ENCODE results near the gene KAZN. TPM values are rescaled to one million over a fixed set of nuclear protein-coding genes. Genes with fewer than 3 reads are reported as not detected.

KAZN gene
- total and polyA plus RNA-seq, 2 of the 8 experiments (the other 6 are each of a cell fraction or from before 2014, with no cell fraction given), result 3.7 to 11.8 TPM

GRCh38 chr1:15062479-15063099 lies 464.1 kb downstream of the KAZN start:
- Histone ChIP-seq H4K91ac (replicated peaks; ENCODE audit: insufficient read length, low read length) (no peak overlapping the region), H3K4me2 (ENCODE audit: insufficient read depth in 1 of 2, low read depth in 2 of 2, low read length in 2 of 2) (no peak overlapping the region), H3K79me1 (ENCODE audit: low read depth, low read length) (no peaks in the 10 kb centered on the region), H3K4ac (replicated peaks; ENCODE audit: insufficient read length, low read depth, low read length) (no peak overlapping the region), H3K9ac (replicated peaks in 1 of 4; ENCODE audit: extremely low read depth in 1 of 4, low read depth in 3 of 4, low read length in 3 of 4) (no peak overlapping the region), H4K5ac (ENCODE audit: insufficient read length, low read depth, low read length) (no peak overlapping the region), H3K14ac (ENCODE audit: insufficient read length) (no peak overlapping the region), H3K4me3 (ENCODE audit: extremely low read depth in 1 of 4, insufficient read depth in 2 of 4, low read depth in 3 of 4, low read length in 4 of 4) (no peak overlapping the region), H2BK20ac (ENCODE audit: low read length) (no peak overlapping the region), H3K36me3 (ENCODE audit: control insufficient read depth in 2 of 4, insufficient read depth in 4 of 4, low read length in 3 of 4) (no peaks in the 10 kb centered on the region; a peak in 1 of 8 replicates), H3K18ac (ENCODE audit: extremely low read depth, low read length) (no peak overlapping the region), H2BK120ac (replicated peaks; ENCODE audit: low read depth, low read length) (no peak overlapping the region), H3K4me1 (replicated peaks in 1 of 4; ENCODE audit: control insufficient read depth in 3 of 4, insufficient read depth in 4 of 4, low read length in 3 of 4) (no peaks in the 10 kb centered on the region; a peak in 1 of 7 replicates), H3K27me3 (replicated peaks in 1 of 4; ENCODE audit: control insufficient read depth in 3 of 4, extremely low read depth in 1 of 4, insufficient read depth in 3 of 4, low read length in 3 of 4) (no peaks in the 10 kb centered on the region), H4K8ac (ENCODE audit: extremely low read depth, insufficient read depth, low read length) (no peak overlapping the region), H2BK15ac (ENCODE audit: low read length) (no peak overlapping the region), H3K23me2 (ENCODE audit: low read depth, low read length) (no peaks in the 10 kb centered on the region), H2BK5ac (ENCODE audit: low read depth, low read length) (no peak overlapping the region), H3K23ac (ENCODE audit: insufficient read length) (no peak overlapping the region), H3K56ac (replicated peaks; ENCODE audit: insufficient read length, low read depth, low read length) (no peak overlapping the region), H3K79me2 (ENCODE audit: control insufficient read depth in 1 of 2, insufficient read depth in 2 of 2, low read length in 2 of 2) (no peaks in the 10 kb centered on the region), H3K27ac (ENCODE audit: low read depth, low read length) (no peak overlapping the region), H2AK5ac (ENCODE audit: low read depth, low read length) (no peak overlapping the region), H2AFZ (ENCODE audit: low read length) (no peak overlapping the region), H3K9me3 (ENCODE audit: insufficient read depth in 2 of 2, low read depth in 1 of 2, low read length in 1 of 2) (peaks cover 2 to 4% of the 10 kb centered on the region in 2 experiments; a peak in 1 of 4 replicates), H2BK12ac (ENCODE audit: low read depth, low read length) (no peak overlapping the region), H4K20me1 (replicated peaks in 1 of 2; ENCODE audit: control insufficient read depth in 1 of 2, insufficient read depth in 2 of 2, low read length in 2 of 2) (peaks cover 0 to 1% of the 10 kb centered on the region in 2 experiments)
- FAIRE-seq (peak; percentile 86), DNase-seq (ENCODE audit: low read depth in 1 of 2, low spot score in 2 of 2) (peak in 1 of 2 experiments; percentile 71)
- CTCF ChIA-PET (ENCODE audit: partially characterized antibody), result interaction anchor here (0.6 to 8.7 kb wide), 32 partner anchors 9 to 1269 kb away, joined by 3 to 53 read pairs (median 4); no protein-coding TSS in a partner anchor
- 84% methylated on average over 6 of the region's 6 CpGs; no CpG with 5 or more reads in 1 of the 2 experiments for WGBS, 2 experiments (ENCODE audit: extremely low coverage in 1 of 2, insufficient coverage in 1 of 2, insufficient read length in 1 of 2, insufficient replicate concordance in 2 of 2, low coverage in 1 of 2, low lambda C conversion rate in 2 of 2, missing lambda C conversion rate in 1 of 2)
- POLR2A ChIA-PET (ENCODE audit: partially characterized antibody), result no interaction called here
- TF ChIP-seq CEBPB (IDR thresholded peaks at IDR 0.05; ENCODE audit: low read depth, low read length) (no peak), POLR2A (IDR thresholded peaks at IDR 0.05; ENCODE audit: control extremely low read depth in 1 of 2, low read depth in 2 of 2, low read length in 2 of 2) (no peak), JUND (IDR thresholded peaks at IDR 0.05; ENCODE audit: low read length) (no peak), RAD21 (IDR thresholded peaks at IDR 0.05 in 1 of 2, conservative IDR thresholded peaks at IDR 0.05 in 1 of 2; ENCODE audit: low read depth in 2 of 2, low read length in 2 of 2) (peak; percentile 58 to 68), USF2 (IDR thresholded peaks at IDR 0.05; ENCODE audit: low read length) (no peak), ATF2 (IDR thresholded peaks at IDR 0.05; ENCODE audit: low read length) (no peak), BACH1 (IDR thresholded peaks at IDR 0.05; ENCODE audit: low read length) (no peak)
